Activated effector memory CD4-positive, alpha-beta T cell treated with anti-CD3 and anti-CD28 coated beads, Interleukin-2, amount 50 U/mL, for 16 hours (primary cell): ENCODE data around the gene SLC7A5.
"Not testable (repeated sequence)": the region's sequence is repeated elsewhere in the genome, so short reads cannot be mapped to it uniquely, and the experiment has no call there.

Experiments used
- DNase-seq: peaks from one replicate; pipeline ENCODE4 v3.0.0-alpha.2; 2020

SLC7A5 gene

GRCh38 chr16:87860553-87861299, 8.6 kb downstream of the SLC7A5 start:
- DNase-seq, result no peak

- not testable (repeated sequence) for DNase-seq
Observed at GRCh38 chr16:87858151-87858993, 10.9 kb downstream of the SLC7A5 start.

- no peak for DNase-seq
Observed at GRCh38 chr16:87856791-87857228, 12.5 kb downstream of the SLC7A5 start.

GRCh38 chr16:87855852-87856715, 13.2 kb downstream of the SLC7A5 start:
- no peak for DNase-seq

GRCh38 chr16:87854907-87855683, 14.2 kb downstream of the SLC7A5 start:
- DNase-seq, result no peak

- DNase-seq, result peak; percentile 77
Observed at GRCh38 chr16:87854053-87854906, 15.0 kb downstream of the SLC7A5 start.

GRCh38 chr16:87853411-87854052, 15.8 kb downstream of the SLC7A5 start:
- peak; percentile 94 for DNase-seq

GRCh38 chr16:87851601-87852000, 17.7 kb downstream of the SLC7A5 start:
- DNase-seq, result no peak

- DNase-seq, result no peak
Observed at GRCh38 chr16:87851141-87851587, 18.1 kb downstream of the SLC7A5 start.

GRCh38 chr16:87850009-87851006, 19.0 kb downstream of the SLC7A5 start:
- peak; percentile 92 for DNase-seq

- no peak for DNase-seq
Observed at GRCh38 chr16:87849419-87850008, 19.8 kb downstream of the SLC7A5 start.

- DNase-seq, result no peak
Observed at GRCh38 chr16:87848676-87849345, 20.5 kb downstream of the SLC7A5 start.

GRCh38 chr16:87847785-87848675, 21.3 kb downstream of the SLC7A5 start:
- no peak for DNase-seq

- DNase-seq, result no peak
Observed at GRCh38 chr16:87847467-87847784, 21.9 kb downstream of the SLC7A5 start.

GRCh38 chr16:87846705-87847466, 22.4 kb downstream of the SLC7A5 start:
- no peak for DNase-seq

- DNase-seq, result no peak
Observed at GRCh38 chr16:87845807-87846619, 23.3 kb downstream of the SLC7A5 start.
